ENCODE data around the gene PEG3. TPM values are rescaled to one million over a fixed set of nuclear protein-coding genes. Genes with fewer than 3 reads are reported as not detected.

The PEG3 gene
- total RNA-seq, 1 donor from 2014 or later, result 1.4 TPM

DNA sequence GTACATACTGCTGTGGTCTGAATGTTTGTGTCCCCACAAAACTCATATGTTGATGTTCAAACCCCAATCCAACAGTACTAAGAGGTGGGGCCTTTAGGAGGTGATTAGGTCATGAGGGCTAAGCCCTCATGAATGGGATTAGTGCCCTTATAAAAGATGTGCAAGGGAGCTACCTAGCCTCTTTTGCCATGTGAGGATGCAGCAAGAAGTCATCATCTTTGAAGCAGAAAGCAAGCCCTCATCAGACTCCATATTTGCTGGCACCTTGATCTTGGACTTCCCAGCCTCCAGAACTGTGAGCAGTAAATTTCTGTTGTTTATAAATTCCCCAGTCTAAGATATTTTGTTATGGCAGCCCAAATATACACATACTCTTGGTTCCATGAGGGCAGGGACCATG, 33.9 kb downstream of the PEG3 start:
- ATAC-seq, result no peak

Other genes with a start within 250 kb of the PEG3 start
- 1.9 TPM for gene ZNF71, start 245.4 kb downstream of the PEG3 start, total RNA-seq
- not detected for gene SMIM17, start 197.6 kb downstream of the PEG3 start, total RNA-seq
- 0.04 TPM for gene ZNF835, start 169.0 kb downstream of the PEG3 start, total RNA-seq
- gene ZIM2, start within 50 bp of the PEG3 start, total RNA-seq, result not detected

Measured in esophagus mucosa (tissue), 1 donor.